ENCODE results near the gene KCNN2.

Gene KCNN2

DNA sequence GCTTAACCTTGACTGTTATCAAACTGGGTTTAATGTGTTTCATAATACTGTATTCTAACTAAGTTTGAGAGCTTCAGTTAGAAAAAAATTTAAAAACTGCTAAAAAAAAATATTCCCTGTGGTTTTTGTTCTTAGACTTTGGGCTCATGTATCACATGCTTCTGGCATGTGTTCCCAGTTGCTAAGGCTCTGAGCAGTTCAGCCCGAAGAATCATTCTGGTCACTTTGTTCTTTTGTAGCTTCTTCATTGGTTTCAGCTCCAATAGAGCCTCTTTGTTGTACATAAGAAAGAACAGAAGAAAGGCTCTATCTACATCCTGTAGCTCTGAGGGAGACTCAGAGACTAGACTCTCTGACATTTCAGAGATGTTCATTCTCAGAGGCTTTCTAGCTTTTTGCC is 25.6 kb downstream of the KCNN2 start:
- H3K27ac Mint-ChIP-seq = no peak overlapping the region
- no peaks in the 10 kb centered on the region for H3K36me3 Mint-ChIP-seq (ENCODE audit: low read depth)
- no peaks in the 10 kb centered on the region for H3K27me3 Mint-ChIP-seq
- H3K9me3 Mint-ChIP-seq = no peaks in the 10 kb centered on the region
- no peaks in the 10 kb centered on the region for H3K4me1 Mint-ChIP-seq (ENCODE audit: low read depth)
- no peak overlapping the region for H3K4me3 Mint-ChIP-seq

DNA sequence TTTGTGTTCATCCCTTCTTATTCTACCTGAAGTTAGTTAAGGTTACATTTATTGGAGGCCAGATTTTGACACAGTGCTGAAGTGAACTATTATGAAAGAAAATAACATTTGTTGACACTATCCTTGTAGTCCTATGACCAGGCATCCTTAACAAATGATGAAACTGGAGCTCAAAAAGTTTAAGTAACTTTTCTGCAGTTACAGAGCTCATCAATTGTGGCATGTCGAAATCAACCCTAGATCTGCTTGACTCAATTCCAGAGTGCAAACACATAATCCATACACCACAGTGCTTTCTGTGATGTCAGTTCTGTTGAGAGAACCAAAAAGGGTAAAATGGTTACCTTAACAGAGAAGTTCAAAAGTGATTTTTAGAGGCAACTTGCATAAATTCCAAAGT is 28.6 kb downstream of the KCNN2 start:
- Mint-ChIP-seq H3K27me3 (no peaks in the 10 kb centered on the region), H3K9me3 (no peaks in the 10 kb centered on the region), H3K27ac (no peak overlapping the region), H3K4me1 (ENCODE audit: low read depth) (no peaks in the 10 kb centered on the region), H3K36me3 (ENCODE audit: low read depth) (no peaks in the 10 kb centered on the region), H3K4me3 (no peak overlapping the region)

DNA sequence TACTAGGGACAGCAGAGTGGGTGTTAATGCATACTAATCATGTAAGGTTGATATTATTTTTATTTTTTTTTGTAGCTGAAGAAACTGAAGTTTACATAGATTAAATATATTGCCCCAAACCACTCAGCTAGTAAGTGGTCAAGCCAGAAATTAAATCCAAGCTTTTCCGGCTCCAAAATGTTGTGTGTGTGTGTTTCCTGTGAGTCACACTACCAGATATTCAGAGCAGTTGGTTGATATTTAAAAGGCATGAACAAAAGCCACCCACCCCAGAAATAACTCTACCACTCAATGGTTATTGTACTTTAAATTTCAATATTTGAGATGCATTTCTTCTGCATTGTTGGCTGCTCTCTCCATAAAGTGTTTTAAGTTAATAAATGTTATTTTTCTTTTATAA is 29.5 kb downstream of the KCNN2 start:
- H3K27me3 Mint-ChIP-seq = no peaks in the 10 kb centered on the region
- H3K4me1 Mint-ChIP-seq (ENCODE audit: low read depth) = no peaks in the 10 kb centered on the region
- no peak overlapping the region for H3K27ac Mint-ChIP-seq
- no peaks in the 10 kb centered on the region for H3K36me3 Mint-ChIP-seq (ENCODE audit: low read depth)
- no peak overlapping the region for H3K4me3 Mint-ChIP-seq
- no peaks in the 10 kb centered on the region for H3K9me3 Mint-ChIP-seq

DNA sequence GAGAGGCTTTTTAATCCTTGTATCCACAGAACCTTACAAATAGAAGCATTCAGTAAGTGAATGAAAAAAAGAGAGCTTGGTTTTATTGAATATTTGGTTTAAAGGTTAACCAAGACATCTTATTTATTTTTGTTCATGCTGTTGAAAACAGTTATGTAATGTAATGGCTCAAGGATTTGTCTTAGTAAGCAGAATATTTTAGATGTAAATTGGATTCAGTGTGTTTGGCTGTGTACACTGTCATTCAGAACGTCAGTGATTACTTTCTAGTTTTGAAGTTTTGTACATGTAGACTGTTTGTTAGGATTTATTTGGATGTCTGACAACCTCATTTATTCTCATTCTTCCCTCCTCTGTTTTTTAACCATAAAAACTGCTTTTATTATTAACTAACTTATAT is 31.3 kb downstream of the KCNN2 start:
- no peaks in the 10 kb centered on the region for H3K27me3 Mint-ChIP-seq
- H3K36me3 Mint-ChIP-seq (ENCODE audit: low read depth) = no peaks in the 10 kb centered on the region
- H3K27ac Mint-ChIP-seq = no peak overlapping the region
- H3K9me3 Mint-ChIP-seq = no peaks in the 10 kb centered on the region
- no peaks in the 10 kb centered on the region for H3K4me1 Mint-ChIP-seq (ENCODE audit: low read depth)
- no peak overlapping the region for H3K4me3 Mint-ChIP-seq

DNA sequence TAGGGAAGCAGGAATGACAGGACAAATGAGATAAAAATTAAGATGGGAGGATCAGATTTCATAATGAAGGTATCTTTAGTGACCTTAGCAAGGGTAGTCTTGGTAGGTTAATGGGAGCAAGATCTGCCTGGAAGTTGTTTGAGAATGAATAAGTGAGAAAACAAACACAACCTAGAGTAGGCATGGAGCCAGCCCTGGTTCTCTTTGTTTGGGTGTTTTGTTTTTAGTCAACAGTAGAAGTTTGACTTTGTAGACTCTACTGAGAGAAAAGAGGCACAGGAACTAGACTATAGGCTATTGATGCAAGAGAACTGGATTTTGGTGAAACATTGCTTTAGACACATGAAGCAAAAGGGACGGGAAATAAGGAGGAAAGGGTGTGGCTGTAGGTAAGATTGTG is 40.3 kb downstream of the KCNN2 start:
- H3K9me3 Mint-ChIP-seq = peaks cover 5% of the 10 kb centered on the region
- no peaks in the 10 kb centered on the region for H3K36me3 Mint-ChIP-seq (ENCODE audit: low read depth)
- no peak overlapping the region for H3K4me3 Mint-ChIP-seq
- no peaks in the 10 kb centered on the region for H3K27me3 Mint-ChIP-seq
- H3K4me1 Mint-ChIP-seq (ENCODE audit: low read depth) = no peaks in the 10 kb centered on the region
- H3K27ac Mint-ChIP-seq = no peak overlapping the region

DNA sequence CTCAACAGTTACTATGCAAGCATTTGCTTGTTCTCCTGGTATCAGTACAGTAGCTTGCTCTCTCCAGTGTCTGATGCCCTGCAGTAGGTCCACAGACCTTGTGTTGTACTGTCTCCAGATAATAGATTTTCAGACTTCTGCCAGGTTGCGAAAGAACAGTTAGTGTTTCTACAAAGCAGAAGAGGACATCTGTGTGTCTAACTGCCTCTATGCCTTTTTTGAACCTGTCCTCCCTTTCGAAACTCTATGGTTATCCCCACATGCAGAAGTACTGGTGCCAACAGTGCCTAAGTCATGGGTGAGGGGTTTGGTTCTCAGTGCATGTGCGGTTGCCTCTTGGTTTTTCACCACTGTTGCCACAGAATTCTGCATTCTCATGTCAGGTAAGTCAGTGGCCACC is 45.9 kb downstream of the KCNN2 start:
- no peaks in the 10 kb centered on the region for H3K9me3 Mint-ChIP-seq

DNA sequence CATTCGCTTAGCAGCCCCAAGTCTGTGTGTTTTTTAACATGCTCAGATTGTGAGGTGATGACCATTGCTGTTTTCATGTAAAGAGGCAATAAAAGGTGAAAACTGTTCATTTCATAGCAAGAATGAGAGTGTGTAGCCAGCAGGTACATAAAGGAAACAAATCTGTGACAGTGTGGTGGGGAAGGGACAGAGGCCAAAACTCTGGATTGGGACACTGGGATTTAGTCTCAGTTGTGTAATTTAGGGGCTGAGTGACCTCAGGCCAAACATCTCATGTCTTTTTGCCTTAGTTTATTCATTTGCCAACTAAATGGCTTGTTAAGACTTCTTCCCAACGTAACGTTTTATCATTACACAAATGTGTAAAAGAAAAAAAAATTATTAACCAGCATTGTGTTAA is 47.0 kb downstream of the KCNN2 start:
- H3K27me3 Mint-ChIP-seq = no peaks in the 10 kb centered on the region
- no peak overlapping the region for H3K4me3 Mint-ChIP-seq
- H3K9me3 Mint-ChIP-seq = no peaks in the 10 kb centered on the region
- no peaks in the 10 kb centered on the region for H3K36me3 Mint-ChIP-seq (ENCODE audit: low read depth)
- no peak overlapping the region for H3K27ac Mint-ChIP-seq
- no peaks in the 10 kb centered on the region for H3K4me1 Mint-ChIP-seq (ENCODE audit: low read depth)

More for the DNA sequence above, 45.9 kb downstream of the KCNN2 start:
- Mint-ChIP-seq H3K4me1 (ENCODE audit: low read depth) (no peaks in the 10 kb centered on the region), H3K4me3 (no peak overlapping the region), H3K27me3 (no peaks in the 10 kb centered on the region), H3K27ac (no peak overlapping the region), H3K36me3 (ENCODE audit: low read depth) (no peaks in the 10 kb centered on the region)

DNA sequence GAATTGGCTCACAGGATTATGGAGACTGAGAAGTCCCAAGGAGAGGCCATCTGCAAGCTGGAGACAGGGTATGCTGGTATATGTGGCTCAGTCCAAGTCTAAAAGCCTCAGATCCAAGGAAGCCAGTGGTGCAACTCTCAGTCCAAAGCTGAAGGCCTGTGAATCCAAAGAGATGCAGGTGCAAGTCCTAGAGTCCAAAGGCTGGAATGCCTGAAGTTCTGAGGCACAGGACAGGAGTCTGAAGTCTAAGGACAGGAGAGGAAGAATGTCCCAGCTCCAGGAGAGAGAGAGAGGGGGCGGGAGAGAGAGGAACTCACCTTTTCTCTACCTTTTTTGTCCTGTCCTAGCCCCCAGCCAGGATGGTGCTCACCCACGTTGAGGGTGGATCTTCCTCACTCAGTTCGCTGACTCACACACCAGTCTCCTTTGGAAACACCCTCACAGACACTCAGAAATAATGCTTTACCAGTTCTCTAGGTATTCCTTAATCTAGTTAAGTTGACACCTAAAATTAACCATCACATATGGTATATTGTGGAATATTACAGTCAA is 49.6 kb downstream of the KCNN2 start:
- Mint-ChIP-seq H3K27ac (no peak overlapping the region), H3K36me3 (ENCODE audit: low read depth) (no peaks in the 10 kb centered on the region), H3K27me3 (no peaks in the 10 kb centered on the region), H3K9me3 (no peaks in the 10 kb centered on the region), H3K4me1 (ENCODE audit: low read depth) (no peaks in the 10 kb centered on the region), H3K4me3 (no peak overlapping the region)

DNA sequence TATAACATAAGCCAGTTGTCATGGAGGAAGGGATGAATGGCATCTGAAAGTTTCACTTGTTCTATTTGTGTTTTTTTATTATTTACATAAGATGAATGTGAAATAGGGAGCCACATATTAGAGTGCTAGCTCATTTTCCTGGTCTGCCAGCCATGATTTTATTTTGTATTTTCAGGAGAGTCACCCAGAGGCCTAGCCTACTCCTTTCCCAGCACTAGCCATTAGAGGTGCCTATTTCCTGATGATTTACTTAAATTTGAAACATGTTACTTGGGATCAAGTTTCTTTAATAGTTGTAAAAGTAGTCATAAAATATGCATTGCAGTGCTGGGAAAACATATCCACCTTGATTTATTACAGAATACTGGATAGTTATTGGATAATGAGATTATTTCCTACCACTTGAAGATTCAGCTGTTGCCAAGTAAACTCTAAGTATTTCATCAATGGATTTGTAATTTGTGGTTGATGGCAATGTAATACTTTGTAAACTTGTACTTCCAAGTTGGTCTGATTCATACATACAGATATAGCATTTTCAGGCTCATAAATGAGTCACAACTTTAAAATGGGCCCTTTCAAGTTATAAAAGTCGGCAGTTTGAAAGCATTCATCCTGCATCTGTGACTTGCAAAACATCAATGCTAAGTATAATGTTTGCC is 50.8 kb downstream of the KCNN2 start:
- Mint-ChIP-seq H3K4me3 (no peak overlapping the region), H3K27me3 (peaks cover 3% of the 10 kb centered on the region)

DNA sequence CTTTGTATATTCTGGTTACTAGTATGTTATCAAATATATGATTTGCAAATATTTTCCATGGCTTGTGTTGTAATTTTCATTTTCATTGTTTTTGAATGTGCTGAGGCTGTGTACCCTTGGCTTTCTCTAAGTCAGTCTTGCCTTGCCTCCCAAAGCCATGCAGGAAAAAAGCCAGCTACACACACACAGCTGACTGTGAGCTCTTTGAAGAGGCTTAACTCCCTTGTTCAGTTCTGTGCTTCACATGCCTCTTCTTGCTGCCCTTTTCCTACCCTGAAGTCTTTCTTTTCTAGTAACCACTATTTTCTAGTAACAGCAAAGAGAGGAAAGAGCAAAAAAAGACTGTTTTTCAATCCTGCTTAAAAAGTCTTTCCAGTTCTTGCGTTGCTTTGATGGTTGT is 53.9 kb downstream of the KCNN2 start:
- Mint-ChIP-seq H3K9me3 (no peaks in the 10 kb centered on the region), H3K36me3 (ENCODE audit: low read depth) (no peaks in the 10 kb centered on the region), H3K27me3 (peaks cover 3% of the 10 kb centered on the region), H3K27ac (no peak overlapping the region), H3K4me3 (no peak overlapping the region), H3K4me1 (ENCODE audit: low read depth) (no peaks in the 10 kb centered on the region)

More for the DNA sequence above, 50.8 kb downstream of the KCNN2 start:
- Mint-ChIP-seq H3K36me3 (ENCODE audit: low read depth) (no peaks in the 10 kb centered on the region), H3K9me3 (no peaks in the 10 kb centered on the region), H3K4me1 (ENCODE audit: low read depth) (no peaks in the 10 kb centered on the region), H3K27ac (no peak overlapping the region)

DNA sequence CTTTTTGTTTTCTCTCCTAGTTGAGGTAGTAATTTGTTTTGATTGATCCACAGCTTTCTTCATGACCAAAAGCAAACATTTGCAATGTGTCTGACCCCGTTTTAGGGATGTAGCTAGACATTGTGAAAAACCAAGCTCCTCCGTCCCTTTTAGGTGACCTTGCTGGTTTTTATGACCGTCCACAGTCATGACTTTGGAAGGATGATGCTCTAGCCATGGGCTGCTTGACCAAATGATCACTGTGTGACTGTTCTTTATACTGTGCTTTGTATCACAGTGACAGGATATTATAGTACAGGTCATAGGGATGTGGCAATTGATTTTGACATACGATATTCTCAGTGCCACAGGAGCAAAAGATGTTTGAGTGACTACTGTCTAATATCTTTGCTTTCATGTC is 54.4 kb downstream of the KCNN2 start:
- Mint-ChIP-seq H3K4me1 (ENCODE audit: low read depth) (no peaks in the 10 kb centered on the region), H3K27ac (no peak overlapping the region), H3K9me3 (no peaks in the 10 kb centered on the region), H3K27me3 (peaks cover 3% of the 10 kb centered on the region), H3K36me3 (ENCODE audit: low read depth) (no peaks in the 10 kb centered on the region), H3K4me3 (no peak overlapping the region)

DNA sequence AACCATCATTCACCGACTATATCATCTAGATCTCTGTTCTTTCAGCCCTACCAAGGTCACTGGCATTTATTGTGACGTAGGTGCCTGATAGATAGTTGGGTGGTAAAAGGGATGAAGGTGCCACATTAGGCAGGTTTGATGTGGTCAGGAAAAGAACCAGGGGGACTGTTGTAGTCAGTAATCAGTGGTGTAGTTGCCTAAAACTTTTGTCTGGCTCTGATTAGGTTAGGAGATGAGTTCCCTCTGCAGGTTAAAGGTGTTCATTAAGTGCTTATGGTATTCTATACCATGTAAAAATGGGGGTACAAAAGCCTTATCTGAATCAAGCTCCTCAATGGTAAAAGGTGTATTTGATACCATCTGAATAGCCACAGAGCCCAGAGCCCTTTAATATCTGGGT is 55.6 kb downstream of the KCNN2 start:
- H3K27me3 Mint-ChIP-seq = peaks cover 3% of the 10 kb centered on the region
- no peaks in the 10 kb centered on the region for H3K4me1 Mint-ChIP-seq (ENCODE audit: low read depth)

DNA sequence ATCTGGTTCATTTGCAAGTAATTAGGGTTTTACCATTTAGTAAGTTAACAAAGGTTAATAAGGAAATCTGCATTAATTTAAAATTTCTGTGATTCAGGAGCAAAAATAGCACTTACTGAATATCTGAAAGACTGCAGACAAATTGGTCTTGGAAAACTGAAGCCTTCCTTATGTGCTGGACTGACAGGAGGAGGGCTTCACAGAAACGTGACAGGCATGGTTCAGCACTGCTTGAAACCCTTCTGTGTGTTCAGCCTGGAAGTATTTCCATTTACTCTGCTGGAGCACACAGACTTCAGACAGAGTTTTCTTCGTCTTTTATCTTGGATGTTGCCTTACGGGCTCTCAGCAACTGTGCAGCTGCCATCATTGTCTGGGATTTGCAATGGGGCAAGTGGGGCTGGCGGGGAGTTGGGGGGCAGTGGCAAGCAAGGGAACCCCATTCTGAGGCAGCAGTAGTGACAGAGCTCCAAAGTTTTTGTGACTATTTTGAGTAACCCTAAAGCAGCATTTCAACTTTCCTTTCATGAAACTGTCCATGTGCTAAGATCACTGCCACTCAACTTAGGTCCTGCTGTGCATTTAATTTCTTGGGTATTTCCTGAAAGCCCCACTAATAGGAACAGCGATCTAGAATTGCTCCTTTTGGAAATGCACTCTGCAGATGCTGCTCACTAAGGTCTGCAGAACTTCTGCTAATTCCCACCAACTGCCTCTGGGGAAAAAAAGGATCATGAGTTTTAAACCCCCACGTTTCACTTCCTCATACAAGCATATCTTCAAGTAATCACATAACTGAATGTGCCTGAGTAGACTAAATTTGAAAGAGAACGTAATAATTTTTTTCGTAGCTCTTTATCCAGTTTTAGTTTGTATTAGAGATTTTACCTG is 56.6 kb downstream of the KCNN2 start:
- no peak overlapping the region for H3K4me3 Mint-ChIP-seq
- H3K9me3 Mint-ChIP-seq = no peaks in the 10 kb centered on the region
- H3K36me3 Mint-ChIP-seq (ENCODE audit: low read depth) = no peaks in the 10 kb centered on the region
- peaks cover 3% of the 10 kb centered on the region for H3K27me3 Mint-ChIP-seq
- H3K4me1 Mint-ChIP-seq (ENCODE audit: low read depth) = no peaks in the 10 kb centered on the region
- no peak overlapping the region for H3K27ac Mint-ChIP-seq

More for the DNA sequence above, 55.6 kb downstream of the KCNN2 start:
- Mint-ChIP-seq H3K4me3 (no peak overlapping the region), H3K27ac (no peak overlapping the region), H3K36me3 (ENCODE audit: low read depth) (no peaks in the 10 kb centered on the region), H3K9me3 (no peaks in the 10 kb centered on the region)

DNA sequence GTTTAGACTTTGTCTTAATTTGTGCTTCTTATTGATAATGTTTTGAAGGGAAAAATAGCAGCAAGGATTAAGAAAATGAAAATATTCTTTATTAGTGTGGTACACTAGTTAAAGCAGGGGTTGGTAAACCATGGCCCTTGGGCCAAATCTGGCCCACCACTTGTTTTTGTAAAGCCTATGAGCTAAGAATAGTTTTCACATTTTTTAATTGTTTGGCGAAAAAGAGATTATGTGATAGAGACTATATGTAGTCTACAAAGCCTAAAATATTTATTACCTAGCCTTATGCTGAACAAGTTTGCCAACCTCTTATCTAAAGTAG is 57.2 kb downstream of the KCNN2 start:
- Mint-ChIP-seq H3K4me3 (no peak overlapping the region), H3K27ac (no peak overlapping the region), H3K9me3 (no peaks in the 10 kb centered on the region), H3K27me3 (peaks cover 3% of the 10 kb centered on the region), H3K36me3 (ENCODE audit: low read depth) (no peaks in the 10 kb centered on the region), H3K4me1 (ENCODE audit: low read depth) (no peaks in the 10 kb centered on the region)

DNA sequence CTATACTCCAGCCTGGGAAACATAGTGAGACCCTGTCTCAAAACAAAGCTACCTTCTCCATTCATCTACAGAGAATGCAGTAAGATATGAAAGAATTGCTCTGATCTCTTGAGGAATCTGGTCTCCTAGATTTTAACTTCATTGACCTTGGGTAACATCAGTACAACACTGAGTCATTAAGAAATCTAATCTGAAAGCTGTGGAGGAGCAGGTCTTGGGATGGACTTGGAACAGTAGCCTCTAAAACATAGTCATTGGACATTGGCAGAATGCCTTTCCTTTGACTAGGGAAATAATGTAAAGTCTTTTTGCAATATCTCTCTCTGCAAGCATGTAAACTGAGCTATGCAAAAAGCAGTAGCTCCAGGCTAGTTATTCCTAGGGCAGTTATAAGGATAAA is 58.1 kb downstream of the KCNN2 start:
- no peaks in the 10 kb centered on the region for H3K4me1 Mint-ChIP-seq (ENCODE audit: low read depth)
- no peak overlapping the region for H3K4me3 Mint-ChIP-seq
- no peak overlapping the region for H3K27ac Mint-ChIP-seq
- no peaks in the 10 kb centered on the region for H3K9me3 Mint-ChIP-seq
- H3K36me3 Mint-ChIP-seq (ENCODE audit: low read depth) = no peaks in the 10 kb centered on the region
- H3K27me3 Mint-ChIP-seq = peaks cover 6% of the 10 kb centered on the region

Measured in stimulated activated naive CD8-positive, alpha-beta T cell treated with anti-CD3 and anti-CD28 coated beads, Interleukin-15, Interleukin-2, amounts not matched to agents 100 ng/mL and 50 ng/mL, for 24 hours (primary cell).